GM12873 (cell line): ENCODE results near the gene RETN.
A peak's percentile ranks its signal among the peaks of the same experiment; 100 is the strongest.

Source experiments
- TF ChIP-seq, protein P1 (sequence below): IDR thresholded peaks from 2 replicates; pipeline ENCODE4 v1.5.1; 2012; ENCODE audit warnings: low read depth, mild to moderate bottlenecking, moderate library complexity, low read length, control low read depth; ENCODE audit not compliant: insufficient read depth; ENCODE audit errors: missing control alignments

Gene RETN

DNA sequence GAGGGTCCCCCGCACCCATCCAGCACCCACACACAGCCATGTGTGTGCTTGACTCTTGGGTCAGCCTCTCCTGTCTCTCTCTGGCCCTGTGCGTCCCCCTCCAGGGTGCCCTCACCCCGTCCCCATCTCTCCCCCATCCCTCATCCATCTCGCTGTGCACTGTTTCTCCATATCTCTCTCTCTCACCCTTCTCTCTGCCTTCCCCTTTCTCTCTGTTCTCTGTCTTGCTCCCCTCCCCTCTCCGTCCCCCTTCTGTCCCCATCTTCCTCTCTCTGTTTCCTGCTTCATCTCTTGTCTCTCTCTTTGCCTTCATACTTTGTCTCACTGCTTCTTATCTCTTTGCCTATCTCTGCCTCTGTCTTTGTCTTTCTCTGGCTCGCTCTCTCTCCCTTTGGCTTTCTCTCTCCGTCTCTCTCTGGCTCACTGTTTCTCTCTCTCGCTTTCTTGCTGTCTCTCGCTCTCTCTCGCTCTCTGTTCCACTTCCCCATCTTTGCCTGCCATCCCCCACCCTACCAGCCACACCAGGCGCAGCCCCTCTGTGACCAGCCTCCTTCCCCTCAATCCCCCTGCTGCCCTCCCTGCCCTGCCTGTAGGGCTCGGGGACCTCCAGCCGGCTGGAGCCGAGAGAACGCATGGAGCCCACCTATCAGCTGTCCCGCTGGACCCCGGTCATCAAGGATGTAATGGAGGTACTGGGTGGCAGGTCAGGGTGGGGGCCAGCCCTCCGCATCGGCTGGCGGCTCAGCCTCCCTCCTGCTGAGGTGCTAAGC is 23.0 kb upstream of the RETN start:
- TF ChIP-seq, protein P1, sequence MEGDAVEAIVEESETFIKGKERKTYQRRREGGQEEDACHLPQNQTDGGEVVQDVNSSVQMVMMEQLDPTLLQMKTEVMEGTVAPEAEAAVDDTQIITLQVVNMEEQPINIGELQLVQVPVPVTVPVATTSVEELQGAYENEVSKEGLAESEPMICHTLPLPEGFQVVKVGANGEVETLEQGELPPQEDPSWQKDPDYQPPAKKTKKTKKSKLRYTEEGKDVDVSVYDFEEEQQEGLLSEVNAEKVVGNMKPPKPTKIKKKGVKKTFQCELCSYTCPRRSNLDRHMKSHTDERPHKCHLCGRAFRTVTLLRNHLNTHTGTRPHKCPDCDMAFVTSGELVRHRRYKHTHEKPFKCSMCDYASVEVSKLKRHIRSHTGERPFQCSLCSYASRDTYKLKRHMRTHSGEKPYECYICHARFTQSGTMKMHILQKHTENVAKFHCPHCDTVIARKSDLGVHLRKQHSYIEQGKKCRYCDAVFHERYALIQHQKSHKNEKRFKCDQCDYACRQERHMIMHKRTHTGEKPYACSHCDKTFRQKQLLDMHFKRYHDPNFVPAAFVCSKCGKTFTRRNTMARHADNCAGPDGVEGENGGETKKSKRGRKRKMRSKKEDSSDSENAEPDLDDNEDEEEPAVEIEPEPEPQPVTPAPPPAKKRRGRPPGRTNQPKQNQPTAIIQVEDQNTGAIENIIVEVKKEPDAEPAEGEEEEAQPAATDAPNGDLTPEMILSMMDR: no peak

DNA sequence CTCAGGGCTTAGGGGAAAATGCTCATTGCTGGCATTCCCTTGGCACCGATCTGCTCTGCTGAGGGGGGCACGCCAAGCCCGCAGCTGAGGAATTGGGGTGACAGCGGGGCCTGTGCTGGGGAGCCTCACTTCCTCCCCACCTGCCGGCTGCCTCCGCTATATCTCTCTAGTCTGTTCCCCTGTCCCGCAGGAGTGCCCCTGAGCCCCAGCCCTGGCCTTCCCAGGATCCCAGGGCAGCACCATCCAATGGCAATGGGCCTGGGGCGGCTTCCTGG is 22.5 kb upstream of the RETN start:
- TF ChIP-seq, protein P1: no peak

DNA sequence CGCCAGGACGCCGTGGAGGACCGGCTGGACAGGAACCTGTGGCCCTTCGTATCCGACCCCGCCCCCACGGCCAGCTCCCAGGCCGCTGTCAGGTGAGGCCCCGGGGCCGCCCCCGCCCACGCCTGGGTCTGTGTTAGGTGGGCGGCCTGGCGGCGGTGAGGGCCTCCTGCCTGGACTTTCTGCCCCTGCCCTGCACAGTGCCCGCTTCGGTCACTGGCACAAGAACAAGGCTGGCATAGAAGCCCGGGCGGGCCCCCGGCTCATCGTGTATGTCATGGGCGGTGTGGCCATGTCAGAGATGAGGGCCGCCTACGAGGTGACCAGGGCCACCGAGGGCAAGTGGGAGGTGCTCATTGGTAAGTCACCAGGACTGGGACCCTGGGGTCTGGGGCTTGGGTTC is 21.7 kb upstream of the RETN start:
- TF ChIP-seq, protein P1: no peak

DNA sequence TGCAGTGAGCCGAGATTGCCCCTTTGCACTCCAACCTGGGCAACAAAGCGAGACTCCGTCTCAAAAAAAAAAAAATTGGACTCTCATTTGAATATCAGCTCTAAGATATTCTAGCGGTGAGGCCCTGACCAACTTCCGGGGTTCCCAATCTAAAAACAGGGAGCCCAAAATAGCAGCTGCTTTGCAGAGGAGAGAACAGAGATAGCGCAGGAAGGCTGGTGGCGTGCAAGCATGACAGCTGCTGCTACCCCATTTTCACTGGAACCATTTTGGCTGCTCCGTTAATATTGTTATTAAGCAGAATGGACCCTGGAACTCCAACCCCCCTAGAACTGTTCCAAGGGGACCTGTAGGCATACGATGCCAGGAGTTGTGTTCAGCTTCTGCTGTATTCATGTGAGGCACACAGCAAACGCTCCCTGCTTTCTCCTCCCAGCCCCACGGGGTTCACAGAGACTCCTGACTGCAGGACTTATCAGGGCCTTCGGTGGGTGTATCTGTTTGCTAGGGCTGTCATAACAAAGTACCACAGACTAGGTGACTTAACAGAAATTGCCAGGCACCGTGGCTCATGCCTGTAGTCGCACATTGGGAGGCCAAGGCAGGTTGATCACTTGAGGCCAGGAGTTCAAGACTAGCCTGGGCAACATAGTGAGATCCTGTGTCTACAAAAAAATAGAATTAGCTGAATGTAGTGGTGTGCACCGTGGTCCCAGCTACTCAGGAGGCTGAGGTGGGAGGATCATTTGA is 20.4 kb upstream of the RETN start:
- TF ChIP-seq, protein P1: no peak

DNA sequence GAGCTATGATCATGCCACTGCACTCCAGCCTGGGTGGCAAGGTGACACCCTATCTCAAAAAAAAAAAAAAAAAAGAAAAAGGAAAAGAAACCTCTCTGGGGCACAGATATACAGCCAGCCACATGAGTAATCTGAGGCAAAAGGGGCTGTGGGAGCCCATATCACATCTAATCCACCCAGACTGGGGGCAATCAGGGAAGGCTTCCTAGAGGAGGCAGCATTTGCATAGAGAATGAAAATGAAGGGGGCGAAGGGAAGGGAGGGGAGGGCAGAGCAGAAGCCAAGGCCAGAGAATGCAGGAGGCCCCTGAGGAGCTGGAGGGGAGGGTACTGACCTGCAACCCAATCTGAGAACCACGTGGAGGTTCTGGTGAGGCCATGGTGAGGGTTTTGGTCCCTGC is 18.7 kb upstream of the RETN start:
- TF ChIP-seq, protein P1: no peak

DNA sequence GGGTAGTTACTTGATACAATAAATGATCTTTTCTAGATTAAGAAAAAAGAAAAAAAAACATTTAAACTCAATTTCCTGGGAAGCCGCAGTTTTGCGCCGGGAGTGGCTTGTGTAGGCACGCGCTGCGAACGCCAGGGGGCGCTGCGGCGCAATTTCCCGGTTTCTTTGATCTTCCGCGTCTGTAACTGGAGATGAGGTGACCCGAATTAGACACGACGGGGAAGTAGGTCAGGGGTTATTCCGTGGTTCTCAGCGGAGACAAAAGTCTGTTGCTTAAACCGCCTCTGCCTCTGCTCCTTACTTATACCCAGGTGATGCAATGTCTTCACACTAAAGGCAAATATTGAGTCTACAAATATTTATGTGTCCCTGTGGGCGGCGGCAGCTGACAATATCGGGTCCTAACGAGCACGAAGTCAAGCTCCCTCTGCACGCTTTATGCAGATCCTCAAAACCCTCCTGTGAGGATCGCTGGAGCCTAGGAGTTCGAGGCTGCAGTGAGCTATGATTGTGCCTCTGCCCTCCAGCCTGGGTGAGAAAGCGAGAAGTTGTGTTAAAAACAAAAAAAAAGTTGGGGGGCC is 16.7 kb upstream of the RETN start:
- TF ChIP-seq, protein P1: peak; percentile 89

DNA sequence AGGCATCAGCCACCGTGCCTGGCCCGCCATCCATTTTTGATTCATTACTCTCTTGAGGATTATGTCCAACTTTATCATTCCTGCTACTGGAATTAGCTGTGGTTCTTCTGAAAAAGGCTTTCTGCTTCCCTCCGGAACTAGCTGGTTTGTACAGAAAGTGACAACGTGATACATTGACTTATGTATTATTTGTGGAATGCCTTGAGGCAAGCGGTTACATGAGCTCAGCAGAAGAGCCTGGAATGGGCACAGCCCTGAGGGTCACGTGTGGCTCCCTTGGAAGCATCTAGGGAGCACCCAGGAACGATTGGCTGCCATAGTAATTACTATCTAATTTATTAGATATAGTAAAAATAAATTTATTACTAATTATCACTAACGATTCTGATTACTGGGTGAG is 14.4 kb upstream of the RETN start:
- TF ChIP-seq, protein P1: no peak
